ENCODE measurements around the gene KCNIP2. TPM values are rescaled to one million over a fixed set of nuclear protein-coding genes. Genes with fewer than 3 reads are reported as not detected.

The KCNIP2 gene
- total and polyA plus RNA-seq, 2 of the 13 experiments (the other 11 are each of a cell fraction or from before 2014, with no cell fraction given): 0.42 to 0.70 TPM

- Histone ChIP-seq H3K9ac (ENCODE audit: insufficient read depth, low read depth, low read length) (no peak overlapping the region), H3K4me2 (ENCODE audit: low read depth, low read length) (no peak overlapping the region), H3K79me2 (ENCODE audit: insufficient read depth, low read length) (no peaks in the 10 kb centered on the region), H3K4me3 (replicated peaks in 1 of 3; ENCODE audit: insufficient read depth in 1 of 3, low read depth in 2 of 3, low read length in 3 of 3) (no peak overlapping the region), H3K9me3 (ENCODE audit: low read length) (no peaks in the 10 kb centered on the region), H4K20me1 (ENCODE audit: insufficient read depth, low read length) (no peaks in the 10 kb centered on the region; the same call in 1 of the 2 replicates), H3K27ac (ENCODE audit: extremely low read length, insufficient read depth, low read length) (no peak overlapping the region), H3K4me1 (ENCODE audit: insufficient read depth, low read length) (peaks cover 5% of the 10 kb centered on the region; the same call in 1 of the 2 replicates), H3K36me3 (replicated peaks in 1 of 2; ENCODE audit: control insufficient read depth in 1 of 2, insufficient read depth in 2 of 2, low read length in 2 of 2) (peaks cover 5 to 10% of the 10 kb centered on the region in 2 experiments; a peak in 4 of 5 replicates), H3K27me3 (ENCODE audit: control insufficient read depth in 1 of 2, insufficient read depth in 2 of 2, low read length in 2 of 2) (no peaks in the 10 kb centered on the region), H2AFZ (ENCODE audit: low read length) (no peak overlapping the region)
- ATAC-seq: no peak
- ChIA-PET CTCF (ENCODE audit: low intra/inter-chr PET ratio, low total read pairs) (interaction anchor here (1.4 kb wide), 1 partner anchor 121 kb away, joined by 6 read pairs; no protein-coding TSS in a partner anchor), POLR2A (no interaction called here)
- intact Hi-C loops (cut with micrococcal nuclease; ENCODE audit: unreplicated experiment) (no loop called here), in situ Hi-C loops (cut with HindIII; ENCODE audit: extremely low pct_ligation_motif_present, low pct_unique_long_range_greater_than_20kb) (no loop called here)
- no peak for TF ChIP-seq ZNF569 (CRISPR knock-in tag; IDR thresholded peaks at IDR 0.05; ENCODE audit: borderline replicate concordance)
- TF ChIP-seq MIXL1 (CRISPR knock-in tag; IDR thresholded peaks at IDR 0.05): no peak
- TF ChIP-seq ZNF296 (CRISPR knock-in tag; conservative IDR thresholded peaks at IDR 0.05): no peak
- no peak for TF ChIP-seq EEA1 (CRISPR knock-in tag; IDR thresholded peaks at IDR 0.05; ENCODE audit: borderline replicate concordance)
- no peak for TF ChIP-seq GTF2F1 (IDR thresholded peaks at IDR 0.05; ENCODE audit: low read length)
- TF ChIP-seq RARA (CRISPR knock-in tag; IDR thresholded peaks at IDR 0.05): no peak
- no peak for TF ChIP-seq SATB2 (CRISPR knock-in tag; IDR thresholded peaks at IDR 0.05)
- FAIRE-seq: no peak
- no peak for DNase-seq (ENCODE audit: low spot score)
- no TSS peak for BruUV-seq (replicated peaks)
- 96% methylated on average over 2 of the region's 2 CpGs for WGBS (ENCODE audit: low lambda C conversion rate)
These were observed 44.8 kb upstream of the KCNIP2 start for GRCh38 chr10:101888251-101888949.

DNA sequence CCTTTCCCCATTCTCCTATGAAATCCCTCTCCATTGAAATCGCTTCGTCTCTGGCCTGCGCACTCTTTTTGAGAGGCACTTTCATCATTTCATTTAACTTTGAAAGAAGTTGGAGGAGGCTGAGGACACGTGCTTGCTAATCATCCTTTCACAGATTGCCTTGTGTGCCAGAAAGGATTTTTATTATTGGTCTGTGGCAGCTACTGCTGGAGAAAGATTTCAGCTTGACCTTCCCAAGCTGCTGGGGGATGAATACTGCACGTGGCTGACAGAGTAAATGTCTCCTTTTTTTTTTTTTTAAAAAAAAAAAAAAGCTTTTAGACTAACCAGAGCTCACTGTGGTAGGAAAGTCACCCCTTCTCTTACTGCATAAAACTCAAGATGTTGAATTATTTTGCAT is 44.2 kb upstream of the KCNIP2 start:
- in situ Hi-C loops (cut with HindIII; ENCODE audit: extremely low pct_ligation_motif_present, low pct_unique_long_range_greater_than_20kb): no loop called here
- no TSS peak for BruUV-seq (replicated peaks)
- H3K79me2 ChIP-seq (ENCODE audit: insufficient read depth, low read length): no peaks in the 10 kb centered on the region
- no peak overlapping the region for H3K4me3 ChIP-seq (replicated peaks in 1 of 3; ENCODE audit: insufficient read depth in 1 of 3, low read depth in 2 of 3, low read length in 3 of 3)
- no peak overlapping the region for H2AFZ ChIP-seq (ENCODE audit: low read length)
- no peak for DNase-seq (ENCODE audit: low spot score)
- H3K9me3 ChIP-seq (ENCODE audit: low read length): no peaks in the 10 kb centered on the region
- ChIA-PET POLR2A (no interaction called here), CTCF (ENCODE audit: low intra/inter-chr PET ratio, low total read pairs) (interaction anchor here (1.4 kb wide), 1 partner anchor 122 kb away, joined by 6 read pairs; no protein-coding TSS in a partner anchor)
- no peak for TF ChIP-seq ZMYM2 (CRISPR knock-in tag; IDR thresholded peaks at IDR 0.05)
- TF ChIP-seq MIXL1 (CRISPR knock-in tag; IDR thresholded peaks at IDR 0.05): no peak
- TF ChIP-seq SKIL (CRISPR knock-in tag; IDR thresholded peaks at IDR 0.05; ENCODE audit: borderline replicate concordance): no peak
- no peak for TF ChIP-seq NFRKB (IDR thresholded peaks at IDR 0.05)
- peaks cover 2% of the 10 kb centered on the region; the same call in 1 of the 2 replicates for H3K4me1 ChIP-seq (ENCODE audit: insufficient read depth, low read length)
- no peaks in the 10 kb centered on the region; the same call in 1 of the 2 replicates for H4K20me1 ChIP-seq (ENCODE audit: insufficient read depth, low read length)
- intact Hi-C loops (cut with micrococcal nuclease; ENCODE audit: unreplicated experiment): no loop called here
- H3K9ac ChIP-seq (ENCODE audit: insufficient read depth, low read depth, low read length): no peak overlapping the region
- H3K4me2 ChIP-seq (ENCODE audit: low read depth, low read length): no peak overlapping the region
- H3K27me3 ChIP-seq (ENCODE audit: control insufficient read depth in 1 of 2, insufficient read depth in 2 of 2, low read length in 2 of 2): no peaks in the 10 kb centered on the region
- peaks cover 5 to 10% of the 10 kb centered on the region in 2 experiments; a peak in 4 of 5 replicates for H3K36me3 ChIP-seq (replicated peaks in 1 of 2; ENCODE audit: control insufficient read depth in 1 of 2, insufficient read depth in 2 of 2, low read length in 2 of 2)
- 94% methylated on average over 5 of the region's 5 CpGs for WGBS (ENCODE audit: low lambda C conversion rate)
- no peak for ATAC-seq
- H3K27ac ChIP-seq (ENCODE audit: extremely low read length, insufficient read depth, low read length): no peak overlapping the region
- no peak for FAIRE-seq
